H9 (cell line): ENCODE measurements around the gene TPPP3. TPM values are rescaled to one million over a fixed set of nuclear protein-coding genes. Genes with fewer than 3 reads are reported as not detected.

Experiments
- DNase-seq: peaks from one replicate; pipeline ENCODE4 v3.0.0-alpha.2; 2017
- H2AFZ ChIP-seq: one replicate; pipeline ENCODE4 v1.6.1; 2013; ENCODE audit warnings: mild to moderate bottlenecking, low read length, control low read depth, moderate library complexity
- H2AK5ac ChIP-seq: 2 replicates; pipeline ENCODE4 v1.6.1; 2013; ENCODE audit warnings: low read length, control low read depth, mixed read lengths; ENCODE audit not compliant: insufficient read length
- H2BK120ac ChIP-seq: one replicate; pipeline ENCODE4 v1.6.1; 2013; ENCODE audit warnings: low read depth, mild to moderate bottlenecking, low read length, control low read depth, inconsistent platforms; ENCODE audit not compliant: poor library complexity, severe bottlenecking
- H2BK12ac ChIP-seq: 2 replicates; pipeline ENCODE4 v1.6.1; 2013; ENCODE audit warnings: low read length, control low read depth, mixed read lengths, low read depth; ENCODE audit not compliant: insufficient read length
- H2BK15ac ChIP-seq: 2 replicates; pipeline ENCODE4 v1.6.1; 2013; ENCODE audit warnings: low read depth, low read length, control low read depth
- H2BK20ac ChIP-seq: one replicate; pipeline ENCODE4 v1.6.1; 2013; ENCODE audit warnings: low read depth, mild to moderate bottlenecking, low read length, control low read depth, inconsistent platforms; ENCODE audit not compliant: poor library complexity, severe bottlenecking
- H2BK5ac ChIP-seq: 2 replicates; pipeline ENCODE4 v1.6.1; 2013; ENCODE audit warnings: low read length, control low read depth, mixed read lengths; ENCODE audit not compliant: insufficient read length
- H3K14ac ChIP-seq: 2 replicates; pipeline ENCODE4 v1.6.1; 2013; ENCODE audit warnings: low read length, control low read depth; ENCODE audit not compliant: insufficient read depth
- H3K18ac ChIP-seq: 2 replicates; pipeline ENCODE4 v1.6.1; 2013; ENCODE audit warnings: low read depth, mild to moderate bottlenecking, mixed read lengths, low read length, control low read depth; ENCODE audit not compliant: insufficient read length
- H3K23ac ChIP-seq: 2 replicates; pipeline ENCODE4 v1.6.1; 2013; ENCODE audit warnings: low read length, control low read depth, mixed read lengths, low read depth; ENCODE audit not compliant: insufficient read length
- H3K23me2 ChIP-seq: 2 replicates; pipeline ENCODE4 v1.6.1; 2013; ENCODE audit warnings: low read depth, mild to moderate bottlenecking, mixed read lengths, low read length, control low read depth; ENCODE audit not compliant: insufficient read length, poor library complexity, severe bottlenecking
- H3K27ac ChIP-seq: 2 replicates; pipeline ENCODE4 v1.5.1; 2013; ENCODE audit warnings: low read length, control low read depth, mixed read lengths, low read depth; ENCODE audit not compliant: insufficient read length
- H3K27me3 ChIP-seq: 2 replicates; pipeline ENCODE4 v1.6.1; 2013; ENCODE audit warnings: low read length, control low read depth, inconsistent platforms; ENCODE audit not compliant: insufficient read depth
- H3K4ac ChIP-seq: 2 replicates; pipeline ENCODE4 v1.6.1; 2013; ENCODE audit warnings: low read depth, mild to moderate bottlenecking, control low read depth, inconsistent platforms, low read length, moderate library complexity
- H3K4me1 ChIP-seq: 2 replicates; pipeline ENCODE4 v1.6.1; 2013; ENCODE audit warnings: low read length, control low read depth, inconsistent platforms; ENCODE audit not compliant: insufficient read depth
- H3K4me2 ChIP-seq: 2 replicates; pipeline ENCODE4 v1.6.1; 2013; ENCODE audit warnings: low read length, control low read depth, mixed read lengths; ENCODE audit not compliant: insufficient read length, insufficient read depth
- H3K56ac ChIP-seq: 2 replicates; pipeline ENCODE4 v1.6.1; 2013; ENCODE audit warnings: low read depth, mild to moderate bottlenecking, mixed read lengths, low read length, control low read depth; ENCODE audit not compliant: insufficient read length
- H3K79me1 ChIP-seq: 2 replicates; pipeline ENCODE4 v1.6.1; 2013; ENCODE audit warnings: low read depth, mild to moderate bottlenecking, moderate library complexity, low read length, control low read depth, inconsistent platforms; ENCODE audit not compliant: insufficient read depth, poor library complexity, severe bottlenecking
- H3K79me2 ChIP-seq: 2 replicates; pipeline ENCODE4 v1.6.1; 2013; ENCODE audit warnings: low read length, control low read depth, inconsistent platforms; ENCODE audit not compliant: insufficient read depth
- H3K9ac ChIP-seq: 2 replicates; pipeline ENCODE4 v1.6.1; 2013; ENCODE audit warnings: low read length, control low read depth, mixed read lengths; ENCODE audit not compliant: insufficient read length; ENCODE audit errors: extremely low read depth
- H3K9me3 ChIP-seq: one replicate; pipeline ENCODE4 v1.6.1; 2013; ENCODE audit warnings: low read depth, low read length, inconsistent platforms; ENCODE audit not compliant: control insufficient read depth
- H3T11ph ChIP-seq: one replicate; pipeline ENCODE4 v1.6.1; 2013; ENCODE audit warnings: mild to moderate bottlenecking, low read length, control low read depth, inconsistent platforms
- H4K20me1 ChIP-seq: one replicate; pipeline ENCODE4 v1.6.1; 2013; ENCODE audit not compliant: control insufficient read depth, insufficient read length, insufficient read depth
- H4K5ac ChIP-seq: 2 replicates; pipeline ENCODE4 v1.6.1; 2013; ENCODE audit warnings: low read depth, mild to moderate bottlenecking, mixed read lengths, low read length, control low read depth; ENCODE audit not compliant: insufficient read length
- H4K8ac ChIP-seq: replicated peaks from 2 replicates; pipeline ENCODE4 v1.6.1; 2013; ENCODE audit warnings: low read length, control low read depth, mixed read lengths, low read depth; ENCODE audit not compliant: insufficient read length
- H4K91ac ChIP-seq: 2 replicates; pipeline ENCODE4 v1.6.1; 2013; ENCODE audit warnings: low read depth, mild to moderate bottlenecking, moderate library complexity, mixed read lengths, low read length, control low read depth; ENCODE audit not compliant: insufficient read length
- H3K27ac Mint-ChIP-seq, 3 experiments: 2 replicates in 2 of 3; 3 replicates in 1 of 3; pipeline ENCODE4 v1.8.0; 2020 to 2021; ENCODE audit warnings: mixed read lengths in 3 of 3, mild to moderate bottlenecking in 1 of 3, moderate library complexity in 1 of 3
- H3K27me3 Mint-ChIP-seq: 2 replicates; pipeline ENCODE4 v1.8.0; 2021; ENCODE audit warnings: low read depth, mild to moderate bottlenecking, moderate library complexity, mixed read lengths
- H3K36me3 Mint-ChIP-seq, 3 experiments: 2 replicates in 2 of 3; 3 replicates in 1 of 3; pipeline ENCODE4 v1.8.0; 2020 to 2021; ENCODE audit warnings: low read depth in 3 of 3, mixed read lengths in 3 of 3; ENCODE audit not compliant: insufficient read depth in 1 of 3
- H3K4me1 Mint-ChIP-seq, 2 experiments: 2 replicates each; pipeline ENCODE4 v1.8.0; 2020; ENCODE audit warnings: mixed read lengths in 2 of 2
- H3K4me3 Mint-ChIP-seq, 2 experiments: 2 replicates in 1 of 2; 3 replicates in 1 of 2; pipeline ENCODE4 v1.8.0; 2020 to 2021; ENCODE audit warnings: mild to moderate bottlenecking in 2 of 2, mixed read lengths in 2 of 2, moderate library complexity in 1 of 2
- H3K9me3 Mint-ChIP-seq, 2 experiments: 2 replicates in 1 of 2; 3 replicates in 1 of 2; pipeline ENCODE4 v1.8.0; 2020; ENCODE audit warnings: mild to moderate bottlenecking in 2 of 2, mixed read lengths in 2 of 2, moderate library complexity in 1 of 2
- CTCF ChIP-seq: fragments of 200-600 bp; sonication (generic); conservative IDR thresholded peaks from 3 replicates; pipeline ENCODE4 v1.8.0; 2021; ENCODE audit warnings: antibody characterized with exemption, mild to moderate bottlenecking
- WGBS: extraction: QIAGEN DNeasy Blood & Tissue Kit; methylation state at CpG from one replicate; pipeline ENCODE4 v1.1.7; 2013; ENCODE audit warnings: missing lambda C conversion rate, low lambda C conversion rate, mixed read lengths; ENCODE audit not compliant: insufficient read length; ENCODE audit errors: extremely low coverage; 5-methylcytosine and 5-hydroxymethylcytosine counted together
- total RNA-seq: library from RNA; stranded (reverse); gene quantifications from 2 replicates; pipeline ENCODE4 v1.2.1, GENCODE V29; 2021

The TPPP3 gene
- total RNA-seq, 1 experiment from 2014 or later = 0.79 TPM

GRCh38 chr16:67405336-67405735 lies 12.0 kb upstream of the TPPP3 start:
- H4K5ac ChIP-seq = no peak overlapping the region
- no peaks in the 10 kb centered on the region for H3K23me2 ChIP-seq
- no peak overlapping the region for H2AK5ac ChIP-seq
- H3K4me2 ChIP-seq = no peak overlapping the region
- no peak overlapping the region for H3K56ac ChIP-seq
- no peak for TF ChIP-seq CTCF
- H3K4ac ChIP-seq = no peak overlapping the region
- no peak overlapping the region for H4K8ac ChIP-seq
- H4K20me1 ChIP-seq = no peaks in the 10 kb centered on the region
- H3K4me1 Mint-ChIP-seq = peaks cover 44% of the 10 kb centered on the region in 2 experiments
- H3K27me3 Mint-ChIP-seq = peaks cover 26% of the 10 kb centered on the region
- H3T11ph ChIP-seq = no peak overlapping the region
- DNase-seq = no peak
- H4K91ac ChIP-seq = no peak overlapping the region
- no peak overlapping the region for H2BK5ac ChIP-seq
- peaks cover 8% of the 10 kb centered on the region; the same call in 1 of the 2 replicates for H3K4me1 ChIP-seq
- H3K79me2 ChIP-seq = no peaks in the 10 kb centered on the region
- no peak overlapping the region for H2BK120ac ChIP-seq
- no peak overlapping the region for H3K23ac ChIP-seq
- peaks cover 0 to 4% (median 0%) of the 10 kb centered on the region in 3 experiments; a peak in 2 of 7 replicates for H3K36me3 Mint-ChIP-seq
- no peaks in the 10 kb centered on the region for H3K9me3 Mint-ChIP-seq
- H3K18ac ChIP-seq = no peak overlapping the region
- no CpG with 5 or more reads among the region's 8 CpGs for WGBS
- H3K27ac Mint-ChIP-seq = no peak overlapping the region
- no peaks in the 10 kb centered on the region for H3K79me1 ChIP-seq
- H2AFZ ChIP-seq = no peak overlapping the region
- H3K9ac ChIP-seq = no peak overlapping the region
- H2BK15ac ChIP-seq = no peak overlapping the region
- H3K4me3 Mint-ChIP-seq = no peak overlapping the region; a peak in 1 of 5 replicates
- H3K14ac ChIP-seq = no peak overlapping the region
- no peak overlapping the region for H2BK12ac ChIP-seq
- H3K9me3 ChIP-seq = no peaks in the 10 kb centered on the region
- H3K27ac ChIP-seq = no peak overlapping the region
- H3K27me3 ChIP-seq = no peaks in the 10 kb centered on the region
- H2BK20ac ChIP-seq = no peak overlapping the region
